HepG2 (cell line): ENCODE data around the gene C9orf50. TPM values are rescaled to one million over a fixed set of nuclear protein-coding genes. Genes with fewer than 3 reads are reported as not detected.

Experiments used
- ARNTL ChIP-seq: sonication (generic); formaldehyde crosslinking; IDR thresholded peaks from 2 replicates; pipeline ENCODE4 v1.4.0; 2020; ENCODE audit warnings: mild to moderate bottlenecking, missing genetic modification reagents
- CCAR2 ChIP-seq: fragments of 200-400 bp; formaldehyde crosslinking; optimal IDR thresholded peaks from 2 replicates; pipeline ENCODE3; 2018; ENCODE audit warnings: low read depth, mild to moderate bottlenecking, low read length, moderate library complexity
- ESRRA ChIP-seq: sonication (generic); formaldehyde crosslinking; IDR thresholded peaks from 2 replicates; pipeline ENCODE4 v1.5.1; 2020; ENCODE audit warnings: mild to moderate bottlenecking, low read depth, missing genetic modification reagents
- MAF1 ChIP-seq: sonication (generic); formaldehyde crosslinking; IDR thresholded peaks from 2 replicates; pipeline ENCODE4 v1.5.0; 2020; ENCODE audit warnings: missing genetic modification reagents, borderline replicate concordance
- POLR2G ChIP-seq: fragments of 200-400 bp; formaldehyde crosslinking; IDR thresholded peaks from 2 replicates; pipeline ENCODE4 v1.6.1; 2018; ENCODE audit warnings: mild to moderate bottlenecking, low read depth, low read length, moderate library complexity
- SP1 ChIP-seq, 2 experiments: fragments of 450-650 bp in 1 of 2; sonication (generic) in 1 of 2; formaldehyde crosslinking in 1 of 2; IDR thresholded peaks; 2 replicates each; pipeline versions ENCODE4 v1.4.0 to v1.6.1; 2016 to 2020; ENCODE audit warnings: missing genetic modification reagents in 1 of 2
- SRSF1 ChIP-seq: fragments of 200-400 bp; formaldehyde crosslinking; optimal IDR thresholded peaks from 2 replicates; pipeline ENCODE3; 2017; ENCODE audit warnings: mild to moderate bottlenecking, low read depth, low read length, moderate library complexity
- ZNF34 ChIP-seq: sonication (generic); formaldehyde crosslinking; IDR thresholded peaks from 2 replicates; pipeline ENCODE4 v1.4.0; 2020; ENCODE audit warnings: mild to moderate bottlenecking, missing genetic modification reagents, borderline replicate concordance
- ZNF558 ChIP-seq: sonication (generic); formaldehyde crosslinking; IDR thresholded peaks from 2 replicates; pipeline ENCODE4 v1.9.0; 2022; ENCODE audit warnings: mild to moderate bottlenecking, missing genetic modification reagents, borderline replicate concordance
- ZNF761 ChIP-seq: sonication (generic); formaldehyde crosslinking; conservative IDR thresholded peaks from 2 replicates; pipeline ENCODE4 v1.4.0; 2020; ENCODE audit warnings: mild to moderate bottlenecking, missing genetic modification reagents
- ZNF841 ChIP-seq: sonication (generic); formaldehyde crosslinking; IDR thresholded peaks from 2 replicates; pipeline ENCODE4 v1.8.1; 2023; ENCODE audit warnings: missing genetic modification reagents, borderline replicate concordance
- ZNF878 ChIP-seq: sonication (generic); formaldehyde crosslinking; IDR thresholded peaks from 2 replicates; pipeline ENCODE4 v1.8.1; 2023; ENCODE audit warnings: mild to moderate bottlenecking, missing genetic modification reagents, moderate library complexity
- polyA plus RNA-seq, 8 experiments: library from polyadenylated mRNA; depleted of rRNA in 3 of 8; stranded (reverse) in 7 of 8; unstranded in 1 of 8; fragments of >200 nt; fragmentation: Illumina TruSeq in 4 of 8; extraction: Trizol in 4 of 8; gene quantifications; 2 replicates each; pipeline versions ENCODE4 v1.2.1 to v1.2.3, GENCODE V29; 2011 to 2016; ENCODE audit warnings: low read depth in 4 of 8, missing spikeins in 1 of 8, mixed read lengths in 1 of 8; ENCODE audit not compliant: insufficient read depth in 1 of 8
- total RNA-seq, 5 experiments: library from RNA; depleted of rRNA; stranded (reverse); fragments of >200 nt; fragmentation: Illumina TruSeq; extraction: Trizol; gene quantifications; 2 replicates each; pipeline ENCODE4 v1.2.3, GENCODE V29; 2016; ENCODE audit warnings: low read depth in 1 of 5
- TF ChIP-seq, protein P1 (sequence below): sonication (generic); formaldehyde crosslinking; IDR thresholded peaks from 2 replicates; pipeline ENCODE4 v1.5.0; 2020; ENCODE audit warnings: missing genetic modification reagents
- TF ChIP-seq, protein P2 (sequence below): IDR thresholded peaks from 2 replicates; pipeline ENCODE4 v1.6.1; 2016; ENCODE audit warnings: mild to moderate bottlenecking, missing biosample characterization, missing genetic modification reagents
- TF ChIP-seq, protein P3 (sequence below): sonication (generic); formaldehyde crosslinking; IDR thresholded peaks from 2 replicates; pipeline ENCODE4 v1.5.1; 2020; ENCODE audit warnings: mild to moderate bottlenecking, missing genetic modification reagents, moderate library complexity
- TF ChIP-seq, protein P4 (sequence below): sonication (generic); formaldehyde crosslinking; IDR thresholded peaks from 2 replicates; pipeline ENCODE4 v1.4.0; 2020; ENCODE audit warnings: mild to moderate bottlenecking, missing genetic modification reagents
- TF ChIP-seq, protein P5 (sequence below): sonication (generic); formaldehyde crosslinking; IDR thresholded peaks from 2 replicates; pipeline ENCODE4 v1.5.0; 2020; ENCODE audit warnings: mild to moderate bottlenecking, missing genetic modification reagents, borderline replicate concordance

The C9orf50 gene
- total and polyA plus RNA-seq, 2 of the 13 experiments (the other 11 are each of a cell fraction or from before 2014, with no cell fraction given), result not detected

DNA sequence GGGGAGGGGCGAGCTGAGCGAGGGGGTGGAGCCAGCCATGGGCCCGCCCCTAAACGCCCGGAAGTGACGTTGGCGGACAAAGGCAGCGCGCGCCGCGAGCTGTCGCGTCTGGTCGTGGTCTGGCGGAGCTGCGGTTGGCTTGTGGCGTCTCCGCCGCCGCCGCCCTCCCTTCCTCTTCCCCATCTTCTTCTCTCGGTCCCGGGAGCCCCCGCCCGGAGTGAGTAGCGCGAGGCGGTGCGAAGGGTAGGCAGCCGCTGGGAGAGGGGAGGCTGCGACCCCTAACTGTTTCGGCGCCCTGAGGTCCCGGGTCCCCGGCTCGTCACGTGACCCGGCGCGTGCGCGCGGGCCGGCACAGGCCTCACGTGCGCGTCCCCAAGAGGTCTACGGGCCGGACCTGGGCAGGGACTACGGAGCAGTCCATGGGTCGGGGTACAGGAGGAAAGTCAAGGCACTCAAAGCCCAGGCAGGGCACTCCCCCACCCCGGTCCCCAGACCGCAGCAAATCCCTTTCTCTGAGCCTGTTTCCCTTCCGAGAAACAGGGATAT lies 5.3 kb upstream of the C9orf50 start, which contains the start of gene NTMT1 (continued):
- TF ChIP-seq ZNF558 (CRISPR knock-in tag) (peak; percentile 96), ZNF761 (no peak), CCAR2 (no peak), SRSF1 (no peak), ZNF34 (CRISPR knock-in tag) (peak; percentile 32; the same call in 1 of the 2 replicates), ESRRA (peak; percentile 28; the same call in 1 of the 2 replicates), POLR2G (peak; percentile 89), ARNTL (CRISPR knock-in tag) (peak; percentile 95), SP1 (IDR thresholded peaks at IDR 0.05) (peak; percentile 17; the same call in 1 of the 2 replicates), SP1 (CRISPR knock-in tag; IDR thresholded peaks at IDR 0.05) (peak; percentile 87), ZNF878 (CRISPR knock-in tag) (no peak; the same call in 1 of the 2 replicates), ZNF841 (no peak), MAF1 (CRISPR knock-in tag) (no peak)
- TF ChIP-seq, protein P1, sequence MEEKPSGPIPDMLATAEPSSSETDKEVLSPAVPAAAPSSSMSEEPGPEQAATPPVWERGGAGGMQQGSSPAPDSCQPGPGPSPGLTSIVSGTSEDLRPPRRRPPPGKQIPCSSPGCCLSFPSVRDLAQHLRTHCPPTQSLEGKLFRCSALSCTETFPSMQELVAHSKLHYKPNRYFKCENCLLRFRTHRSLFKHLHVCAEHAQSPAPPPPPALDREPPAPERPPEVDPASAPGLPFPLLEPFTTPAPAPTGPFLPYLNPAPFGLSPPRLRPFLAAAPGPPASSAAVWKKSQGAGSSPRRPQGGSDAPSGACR (CRISPR knock-in tag), result no peak
- TF ChIP-seq, protein P2, sequence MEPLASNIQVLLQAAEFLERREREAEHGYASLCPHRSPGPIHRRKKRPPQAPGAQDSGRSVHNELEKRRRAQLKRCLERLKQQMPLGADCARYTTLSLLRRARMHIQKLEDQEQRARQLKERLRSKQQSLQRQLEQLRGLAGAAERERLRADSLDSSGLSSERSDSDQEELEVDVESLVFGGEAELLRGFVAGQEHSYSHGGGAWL, result peak; percentile 85
- TF ChIP-seq, protein P3, sequence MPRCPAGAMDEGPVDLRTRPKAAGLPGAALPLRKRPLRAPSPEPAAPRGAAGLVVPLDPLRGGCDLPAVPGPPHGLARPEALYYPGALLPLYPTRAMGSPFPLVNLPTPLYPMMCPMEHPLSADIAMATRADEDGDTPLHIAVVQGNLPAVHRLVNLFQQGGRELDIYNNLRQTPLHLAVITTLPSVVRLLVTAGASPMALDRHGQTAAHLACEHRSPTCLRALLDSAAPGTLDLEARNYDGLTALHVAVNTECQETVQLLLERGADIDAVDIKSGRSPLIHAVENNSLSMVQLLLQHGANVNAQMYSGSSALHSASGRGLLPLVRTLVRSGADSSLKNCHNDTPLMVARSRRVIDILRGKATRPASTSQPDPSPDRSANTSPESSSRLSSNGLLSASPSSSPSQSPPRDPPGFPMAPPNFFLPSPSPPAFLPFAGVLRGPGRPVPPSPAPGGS (CRISPR knock-in tag), result 0 out of 2 replicates have a peak, but pooled peaks have one; percentile 42
- TF ChIP-seq, protein P4, sequence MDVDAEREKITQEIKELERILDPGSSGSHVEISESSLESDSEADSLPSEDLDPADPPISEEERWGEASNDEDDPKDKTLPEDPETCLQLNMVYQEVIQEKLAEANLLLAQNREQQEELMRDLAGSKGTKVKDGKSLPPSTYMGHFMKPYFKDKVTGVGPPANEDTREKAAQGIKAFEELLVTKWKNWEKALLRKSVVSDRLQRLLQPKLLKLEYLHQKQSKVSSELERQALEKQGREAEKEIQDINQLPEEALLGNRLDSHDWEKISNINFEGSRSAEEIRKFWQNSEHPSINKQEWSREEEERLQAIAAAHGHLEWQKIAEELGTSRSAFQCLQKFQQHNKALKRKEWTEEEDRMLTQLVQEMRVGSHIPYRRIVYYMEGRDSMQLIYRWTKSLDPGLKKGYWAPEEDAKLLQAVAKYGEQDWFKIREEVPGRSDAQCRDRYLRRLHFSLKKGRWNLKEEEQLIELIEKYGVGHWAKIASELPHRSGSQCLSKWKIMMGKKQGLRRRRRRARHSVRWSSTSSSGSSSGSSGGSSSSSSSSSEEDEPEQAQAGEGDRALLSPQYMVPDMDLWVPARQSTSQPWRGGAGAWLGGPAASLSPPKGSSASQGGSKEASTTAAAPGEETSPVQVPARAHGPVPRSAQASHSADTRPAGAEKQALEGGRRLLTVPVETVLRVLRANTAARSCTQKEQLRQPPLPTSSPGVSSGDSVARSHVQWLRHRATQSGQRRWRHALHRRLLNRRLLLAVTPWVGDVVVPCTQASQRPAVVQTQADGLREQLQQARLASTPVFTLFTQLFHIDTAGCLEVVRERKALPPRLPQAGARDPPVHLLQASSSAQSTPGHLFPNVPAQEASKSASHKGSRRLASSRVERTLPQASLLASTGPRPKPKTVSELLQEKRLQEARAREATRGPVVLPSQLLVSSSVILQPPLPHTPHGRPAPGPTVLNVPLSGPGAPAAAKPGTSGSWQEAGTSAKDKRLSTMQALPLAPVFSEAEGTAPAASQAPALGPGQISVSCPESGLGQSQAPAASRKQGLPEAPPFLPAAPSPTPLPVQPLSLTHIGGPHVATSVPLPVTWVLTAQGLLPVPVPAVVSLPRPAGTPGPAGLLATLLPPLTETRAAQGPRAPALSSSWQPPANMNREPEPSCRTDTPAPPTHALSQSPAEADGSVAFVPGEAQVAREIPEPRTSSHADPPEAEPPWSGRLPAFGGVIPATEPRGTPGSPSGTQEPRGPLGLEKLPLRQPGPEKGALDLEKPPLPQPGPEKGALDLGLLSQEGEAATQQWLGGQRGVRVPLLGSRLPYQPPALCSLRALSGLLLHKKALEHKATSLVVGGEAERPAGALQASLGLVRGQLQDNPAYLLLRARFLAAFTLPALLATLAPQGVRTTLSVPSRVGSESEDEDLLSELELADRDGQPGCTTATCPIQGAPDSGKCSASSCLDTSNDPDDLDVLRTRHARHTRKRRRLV, result no peak
- TF ChIP-seq, protein P5, sequence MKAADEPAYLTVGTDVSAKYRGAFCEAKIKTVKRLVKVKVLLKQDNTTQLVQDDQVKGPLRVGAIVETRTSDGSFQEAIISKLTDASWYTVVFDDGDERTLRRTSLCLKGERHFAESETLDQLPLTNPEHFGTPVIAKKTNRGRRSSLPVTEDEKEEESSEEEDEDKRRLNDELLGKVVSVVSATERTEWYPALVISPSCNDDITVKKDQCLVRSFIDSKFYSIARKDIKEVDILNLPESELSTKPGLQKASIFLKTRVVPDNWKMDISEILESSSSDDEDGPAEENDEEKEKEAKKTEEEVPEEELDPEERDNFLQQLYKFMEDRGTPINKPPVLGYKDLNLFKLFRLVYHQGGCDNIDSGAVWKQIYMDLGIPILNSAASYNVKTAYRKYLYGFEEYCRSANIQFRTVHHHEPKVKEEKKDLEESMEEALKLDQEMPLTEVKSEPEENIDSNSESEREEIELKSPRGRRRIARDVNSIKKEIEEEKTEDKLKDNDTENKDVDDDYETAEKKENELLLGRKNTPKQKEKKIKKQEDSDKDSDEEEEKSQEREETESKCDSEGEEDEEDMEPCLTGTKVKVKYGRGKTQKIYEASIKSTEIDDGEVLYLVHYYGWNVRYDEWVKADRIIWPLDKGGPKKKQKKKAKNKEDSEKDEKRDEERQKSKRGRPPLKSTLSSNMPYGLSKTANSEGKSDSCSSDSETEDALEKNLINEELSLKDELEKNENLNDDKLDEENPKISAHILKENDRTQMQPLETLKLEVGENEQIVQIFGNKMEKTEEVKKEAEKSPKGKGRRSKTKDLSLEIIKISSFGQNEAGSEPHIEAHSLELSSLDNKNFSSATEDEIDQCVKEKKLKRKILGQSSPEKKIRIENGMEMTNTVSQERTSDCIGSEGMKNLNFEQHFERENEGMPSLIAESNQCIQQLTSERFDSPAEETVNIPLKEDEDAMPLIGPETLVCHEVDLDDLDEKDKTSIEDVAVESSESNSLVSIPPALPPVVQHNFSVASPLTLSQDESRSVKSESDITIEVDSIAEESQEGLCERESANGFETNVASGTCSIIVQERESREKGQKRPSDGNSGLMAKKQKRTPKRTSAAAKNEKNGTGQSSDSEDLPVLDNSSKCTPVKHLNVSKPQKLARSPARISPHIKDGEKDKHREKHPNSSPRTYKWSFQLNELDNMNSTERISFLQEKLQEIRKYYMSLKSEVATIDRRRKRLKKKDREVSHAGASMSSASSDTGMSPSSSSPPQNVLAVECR, result peak; percentile 90
